ENCODE data around the gene FURIN. TPM values are rescaled to one million over a fixed set of nuclear protein-coding genes. Genes with fewer than 3 reads are reported as not detected.
A peak's percentile ranks its signal among the peaks of the same experiment; 100 is the strongest.

Gene FURIN
- total and polyA plus RNA-seq, 9 of the 15 experiments (the other 6 are each of a cell fraction or from before 2014, with no cell fraction given), result 0.92 to 99.9 (median 34.8) TPM

DNA sequence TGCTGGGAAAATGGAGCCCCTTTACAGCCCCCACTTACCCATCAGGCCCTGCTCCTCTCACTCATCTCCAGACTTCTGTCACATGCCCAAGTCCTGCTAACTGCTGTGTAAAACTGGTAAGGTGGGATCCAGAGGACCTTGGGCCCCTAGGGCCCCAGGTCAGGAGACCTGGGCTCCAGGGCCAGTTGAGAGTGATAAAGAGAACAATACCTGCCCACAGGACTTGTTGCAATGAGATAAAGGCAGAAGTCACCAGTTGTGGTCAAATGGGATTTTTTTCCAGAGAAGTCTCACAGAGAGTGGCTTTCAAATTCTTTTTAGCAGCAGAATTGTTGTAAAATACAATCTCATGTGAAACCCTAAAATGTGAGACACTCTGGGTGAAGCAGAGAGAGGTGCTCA, 753 bp downstream of the FURIN start (continued):
- TF ChIP-seq, protein P1, sequence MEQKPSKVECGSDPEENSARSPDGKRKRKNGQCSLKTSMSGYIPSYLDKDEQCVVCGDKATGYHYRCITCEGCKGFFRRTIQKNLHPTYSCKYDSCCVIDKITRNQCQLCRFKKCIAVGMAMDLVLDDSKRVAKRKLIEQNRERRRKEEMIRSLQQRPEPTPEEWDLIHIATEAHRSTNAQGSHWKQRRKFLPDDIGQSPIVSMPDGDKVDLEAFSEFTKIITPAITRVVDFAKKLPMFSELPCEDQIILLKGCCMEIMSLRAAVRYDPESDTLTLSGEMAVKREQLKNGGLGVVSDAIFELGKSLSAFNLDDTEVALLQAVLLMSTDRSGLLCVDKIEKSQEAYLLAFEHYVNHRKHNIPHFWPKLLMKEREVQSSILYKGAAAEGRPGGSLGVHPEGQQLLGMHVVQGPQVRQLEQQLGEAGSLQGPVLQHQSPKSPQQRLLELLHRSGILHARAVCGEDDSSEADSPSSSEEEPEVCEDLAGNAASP (IDR thresholded peaks at IDR 0.05), result no peak
- TF ChIP-seq, protein P2, sequence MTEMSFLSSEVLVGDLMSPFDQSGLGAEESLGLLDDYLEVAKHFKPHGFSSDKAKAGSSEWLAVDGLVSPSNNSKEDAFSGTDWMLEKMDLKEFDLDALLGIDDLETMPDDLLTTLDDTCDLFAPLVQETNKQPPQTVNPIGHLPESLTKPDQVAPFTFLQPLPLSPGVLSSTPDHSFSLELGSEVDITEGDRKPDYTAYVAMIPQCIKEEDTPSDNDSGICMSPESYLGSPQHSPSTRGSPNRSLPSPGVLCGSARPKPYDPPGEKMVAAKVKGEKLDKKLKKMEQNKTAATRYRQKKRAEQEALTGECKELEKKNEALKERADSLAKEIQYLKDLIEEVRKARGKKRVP (CRISPR knock-in tag; IDR thresholded peaks at IDR 0.05), result peak; percentile 32; the same call in 1 of the 2 replicates
- TF ChIP-seq IRF2 (CRISPR knock-in tag; IDR thresholded peaks at IDR 0.05), result no peak
- no peak for TF ChIP-seq TOE1 (IDR thresholded peaks at IDR 0.05; ENCODE audit: borderline replicate concordance)
- TF ChIP-seq TOE1 (CRISPR knock-in tag; IDR thresholded peaks at IDR 0.05; ENCODE audit: borderline replicate concordance, low read depth), result no peak
- no peak for TF ChIP-seq ZNF24 (IDR thresholded peaks at IDR 0.05)
- no peak for TF ChIP-seq RB1 (IDR thresholded peaks at IDR 0.05; ENCODE audit: low read depth)
- no peak for TF ChIP-seq NFE2L1 (tag; IDR thresholded peaks at IDR 0.05; ENCODE audit: borderline replicate concordance, low read depth)
- no peak for TF ChIP-seq PYGO2 (tag; IDR thresholded peaks at IDR 0.05)
- no peak for TF ChIP-seq ZBTB8A (IDR thresholded peaks at IDR 0.05; ENCODE audit: partially characterized antibody)
- TF ChIP-seq GTF2E2 (tag; IDR thresholded peaks at IDR 0.05), result no peak
- TF ChIP-seq DPF2 (IDR thresholded peaks at IDR 0.05), result no peak; the same call in 1 of the 2 replicates
- no peak for TF ChIP-seq MEF2A (IDR thresholded peaks at IDR 0.05; ENCODE audit: control insufficient read depth, low read depth, low read length)
- no peak for TF ChIP-seq XRCC5 (IDR thresholded peaks at IDR 0.05; ENCODE audit: low read depth, low read length)
- no peak for TF ChIP-seq ZNF764 (CRISPR knock-in tag; IDR thresholded peaks at IDR 0.05; ENCODE audit: low read depth)
- peak; percentile 13; the same call in 1 of the 2 replicates for TF ChIP-seq ZNF57 (CRISPR knock-in tag; IDR thresholded peaks at IDR 0.05)
- TF ChIP-seq, protein P3, sequence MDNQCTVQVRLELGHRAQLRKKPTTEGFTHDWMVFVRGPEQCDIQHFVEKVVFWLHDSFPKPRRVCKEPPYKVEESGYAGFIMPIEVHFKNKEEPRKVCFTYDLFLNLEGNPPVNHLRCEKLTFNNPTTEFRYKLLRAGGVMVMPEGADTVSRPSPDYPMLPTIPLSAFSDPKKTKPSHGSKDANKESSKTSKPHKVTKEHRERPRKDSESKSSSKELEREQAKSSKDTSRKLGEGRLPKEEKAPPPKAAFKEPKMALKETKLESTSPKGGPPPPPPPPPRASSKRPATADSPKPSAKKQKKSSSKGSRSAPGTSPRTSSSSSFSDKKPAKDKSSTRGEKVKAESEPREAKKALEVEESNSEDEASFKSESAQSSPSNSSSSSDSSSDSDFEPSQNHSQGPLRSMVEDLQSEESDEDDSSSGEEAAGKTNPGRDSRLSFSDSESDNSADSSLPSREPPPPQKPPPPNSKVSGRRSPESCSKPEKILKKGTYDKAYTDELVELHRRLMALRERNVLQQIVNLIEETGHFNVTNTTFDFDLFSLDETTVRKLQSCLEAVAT (IDR thresholded peaks at IDR 0.05), result peak in 1 of 2 experiments; percentile 58; a peak in 1 of 4 replicates
- 0 out of 2 replicates have a peak, but pooled peaks have one; percentile 1 for TF ChIP-seq HDAC2 (IDR thresholded peaks at IDR 0.05)
- TF ChIP-seq ELF2 (CRISPR knock-in tag; IDR thresholded peaks at IDR 0.05), result no peak
- TF ChIP-seq, protein P4, sequence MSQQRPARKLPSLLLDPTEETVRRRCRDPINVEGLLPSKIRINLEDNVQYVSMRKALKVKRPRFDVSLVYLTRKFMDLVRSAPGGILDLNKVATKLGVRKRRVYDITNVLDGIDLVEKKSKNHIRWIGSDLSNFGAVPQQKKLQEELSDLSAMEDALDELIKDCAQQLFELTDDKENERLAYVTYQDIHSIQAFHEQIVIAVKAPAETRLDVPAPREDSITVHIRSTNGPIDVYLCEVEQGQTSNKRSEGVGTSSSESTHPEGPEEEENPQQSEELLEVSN (IDR thresholded peaks at IDR 0.05; ENCODE audit: borderline replicate concordance in 1 of 2, extremely low read depth in 1 of 2, insufficient read depth in 1 of 2, insufficient read length in 1 of 2, low read depth in 1 of 2, low read length in 1 of 2, poor library complexity in 1 of 2, severe bottlenecking in 1 of 2), result peak in 1 of 2 experiments; percentile 5
- no peak for TF ChIP-seq ZNF143 (CRISPR knock-in tag; IDR thresholded peaks at IDR 0.05)
- no peak for TF ChIP-seq SRSF7 (optimal IDR thresholded peaks at IDR 0.05; ENCODE audit: low read depth, low read length)
- no peak for TF ChIP-seq ZNF12 (CRISPR knock-in tag; IDR thresholded peaks at IDR 0.05)
- no peak for TF ChIP-seq ZNF140 (CRISPR knock-in tag; IDR thresholded peaks at IDR 0.05)
- peak; percentile 25; the same call in 1 of the 2 replicates for TF ChIP-seq ZFX (CRISPR knock-in tag; IDR thresholded peaks at IDR 0.05)
- no peak for TF ChIP-seq PTBP1 (IDR thresholded peaks at IDR 0.05; ENCODE audit: low read depth, low read length)
- peak; percentile 72 for TF ChIP-seq CBFA2T2 (conservative IDR thresholded peaks at IDR 0.05)
- peak; percentile 86 for TF ChIP-seq CBFA2T3 (IDR thresholded peaks at IDR 0.05)

All from K562 (cell line).